Measurements from ENCODE around the gene TGFBI. TPM values are rescaled to one million over a fixed set of nuclear protein-coding genes. Genes with fewer than 3 reads are reported as not detected.
A peak's percentile ranks its signal among the peaks of the same experiment; 100 is the strongest.

Gene TGFBI
- total RNA-seq, 1 donor from 2014 or later: 4.6 TPM

DNA sequence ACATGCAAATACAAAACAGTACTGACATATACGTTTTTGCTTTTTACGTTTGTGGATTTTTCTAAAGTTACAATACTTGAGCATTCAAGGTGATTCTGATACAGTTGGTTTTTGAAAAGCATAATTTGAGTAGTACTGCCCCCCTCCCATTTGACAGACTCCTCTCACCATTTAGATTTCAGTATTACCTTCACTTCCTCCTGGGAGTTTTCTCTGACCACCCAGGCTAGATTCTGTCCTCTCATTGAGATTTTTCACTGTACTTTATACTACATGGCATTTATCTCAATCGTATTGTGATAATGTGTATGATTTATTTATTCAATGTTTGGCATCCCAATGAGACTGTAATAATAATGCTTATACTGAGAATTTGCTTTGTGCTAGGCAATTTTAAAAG, 71.1 kb downstream of the TGFBI start:
- TF ChIP-seq CTCF (conservative IDR thresholded peaks at IDR 0.05): no peak
- H3K4me3 Mint-ChIP-seq: no peak overlapping the region
- DNase-seq (ENCODE audit: low read depth, low spot score): no peak
- H3K4me1 Mint-ChIP-seq: peaks cover 18% of the 10 kb centered on the region
- no peaks in the 10 kb centered on the region for H3K36me3 Mint-ChIP-seq (ENCODE audit: low read depth)
- no peaks in the 10 kb centered on the region for H3K9me3 Mint-ChIP-seq
- no peak overlapping the region for H3K27ac Mint-ChIP-seq (ENCODE audit: unreplicated experiment)
- no peaks in the 10 kb centered on the region for H3K27me3 Mint-ChIP-seq (ENCODE audit: low read depth)

GRCh38 chr5:136101884-136102283, 73.1 kb downstream of the TGFBI start:
- H3K27me3 Mint-ChIP-seq (ENCODE audit: low read depth): no peaks in the 10 kb centered on the region
- TF ChIP-seq CTCF (conservative IDR thresholded peaks at IDR 0.05): no peak
- H3K9me3 Mint-ChIP-seq: no peaks in the 10 kb centered on the region
- H3K36me3 Mint-ChIP-seq (ENCODE audit: low read depth): no peaks in the 10 kb centered on the region
- H3K4me1 Mint-ChIP-seq: peaks cover 16% of the 10 kb centered on the region
- no peak overlapping the region for H3K4me3 Mint-ChIP-seq
- no peak for DNase-seq (ENCODE audit: low read depth, low spot score)
- H3K27ac Mint-ChIP-seq (ENCODE audit: unreplicated experiment): no peak overlapping the region

- no peaks in the 10 kb centered on the region for H3K9me3 Mint-ChIP-seq
- no peak overlapping the region for H3K4me3 Mint-ChIP-seq
- TF ChIP-seq CTCF (conservative IDR thresholded peaks at IDR 0.05): no peak
- no peak for DNase-seq (ENCODE audit: low read depth, low spot score)
- no peaks in the 10 kb centered on the region for H3K36me3 Mint-ChIP-seq (ENCODE audit: low read depth)
- H3K27me3 Mint-ChIP-seq (ENCODE audit: low read depth): no peaks in the 10 kb centered on the region
- H3K27ac Mint-ChIP-seq (ENCODE audit: unreplicated experiment): peak overlapping the region; percentile 32
- peaks cover 16% of the 10 kb centered on the region for H3K4me1 Mint-ChIP-seq
These were observed 74.3 kb downstream of the TGFBI start for GRCh38 chr5:136103118-136103517.

DNA sequence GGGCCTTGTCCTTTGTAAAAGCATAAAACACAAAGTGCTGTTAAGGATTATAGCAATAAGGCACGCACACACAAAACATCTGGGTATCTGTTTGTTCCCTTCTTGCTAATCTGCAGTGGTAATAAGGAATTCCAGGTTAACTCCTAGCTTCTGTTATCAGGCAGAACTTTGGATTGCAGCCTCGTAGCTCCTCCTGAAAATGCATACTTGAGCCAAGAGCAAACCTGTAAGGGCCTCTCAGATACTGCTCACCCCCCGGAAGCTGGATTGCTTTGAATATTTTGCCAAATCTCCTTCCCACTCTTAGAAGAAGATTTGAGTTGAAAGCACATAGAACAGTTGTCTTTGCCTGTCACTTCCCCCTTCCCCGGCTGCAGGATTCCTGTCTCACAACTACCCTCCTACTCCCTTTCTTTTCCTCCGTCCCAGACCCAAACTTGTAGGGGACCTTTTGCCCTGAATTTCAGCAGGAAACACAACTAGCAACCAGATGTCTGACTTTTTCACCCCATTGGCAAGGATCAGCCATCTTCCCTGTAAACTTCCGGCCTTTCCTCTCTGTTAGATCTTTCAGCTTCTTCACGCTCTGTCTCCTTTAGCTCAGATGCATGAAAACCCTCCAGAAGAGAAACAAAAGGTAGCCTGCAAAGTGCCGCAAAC, 75.6 kb downstream of the TGFBI start:
- no peak for DNase-seq (ENCODE audit: low read depth, low spot score)

DNA sequence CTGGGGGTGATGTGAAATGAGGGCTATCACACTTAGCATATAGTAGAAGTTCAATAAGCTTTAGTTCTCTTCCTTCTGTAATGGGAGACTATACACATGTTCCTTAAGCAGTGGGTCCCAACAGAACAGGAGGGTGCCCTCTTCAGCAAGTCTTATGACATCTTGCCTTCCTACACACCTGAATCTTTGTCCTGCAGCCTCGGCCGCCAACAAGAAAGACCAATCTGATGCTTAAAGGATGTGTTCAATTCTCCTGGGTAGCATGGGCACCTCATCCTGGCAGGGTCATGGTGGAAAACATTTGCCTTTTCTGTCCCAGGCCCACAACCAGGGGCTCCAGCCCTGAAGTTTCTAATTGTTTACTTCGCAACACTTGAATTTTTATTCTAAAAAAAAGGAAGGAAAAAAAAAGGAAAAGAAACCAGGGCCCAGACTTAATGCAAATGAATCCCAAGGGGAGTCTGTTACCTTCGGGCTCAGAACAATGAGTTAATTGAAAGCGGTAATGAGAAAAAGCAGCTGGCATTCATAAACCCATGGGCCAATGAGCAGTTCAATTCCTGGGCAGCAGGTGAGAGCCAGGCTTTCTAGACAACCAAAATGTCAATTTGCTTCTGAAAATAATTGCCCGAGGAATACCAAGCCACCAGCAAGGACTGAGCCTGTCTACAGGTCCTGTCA, 77.7 kb downstream of the TGFBI start:
- Mint-ChIP-seq H3K4me3 (no peak overlapping the region), H3K36me3 (ENCODE audit: low read depth) (no peaks in the 10 kb centered on the region), H3K4me1 (peaks cover 16% of the 10 kb centered on the region), H3K27ac (ENCODE audit: unreplicated experiment) (no peak overlapping the region), H3K9me3 (no peaks in the 10 kb centered on the region), H3K27me3 (ENCODE audit: low read depth) (no peaks in the 10 kb centered on the region)
- no peak for DNase-seq (ENCODE audit: low read depth, low spot score)
- TF ChIP-seq CTCF (conservative IDR thresholded peaks at IDR 0.05): no peak

More for the DNA sequence above, 75.6 kb downstream of the TGFBI start:
- Mint-ChIP-seq H3K27me3 (ENCODE audit: low read depth) (no peaks in the 10 kb centered on the region), H3K9me3 (no peaks in the 10 kb centered on the region), H3K4me3 (peak overlapping the region; percentile 1), H3K27ac (ENCODE audit: unreplicated experiment) (peak overlapping the region; percentile 96), H3K36me3 (ENCODE audit: low read depth) (no peaks in the 10 kb centered on the region), H3K4me1 (peaks cover 16% of the 10 kb centered on the region)
- TF ChIP-seq CTCF (conservative IDR thresholded peaks at IDR 0.05): no peak
